HG02973 (cell line): ENCODE measurements around the gene PPP1R12B.
"Not testable (repeated sequence)": the region's sequence is repeated elsewhere in the genome, so short reads cannot be mapped to it uniquely, and the experiment has no call there.

Experiments used
- ATAC-seq: cut with Tn5 transposase; IDR thresholded peaks from one replicate; pipeline ENCODE4 v1.9.1; 2021; ENCODE audit warnings: moderate library complexity; ENCODE audit not compliant: unreplicated experiment

Gene PPP1R12B

GRCh38 chr1:202473266-202474045 is 125.0 kb downstream of the PPP1R12B start:
- ATAC-seq = not testable (repeated sequence)

- ATAC-seq = not testable (repeated sequence)
These were observed 131.2 kb downstream of the PPP1R12B start for GRCh38 chr1:202479661-202480060.

GRCh38 chr1:202480640-202481039 is 132.1 kb downstream of the PPP1R12B start:
- ATAC-seq = not testable (repeated sequence)

- ATAC-seq = not testable (repeated sequence)
These were observed 134.9 kb downstream of the PPP1R12B start for GRCh38 chr1:202483362-202483761.

- not testable (repeated sequence) for ATAC-seq
These were observed 135.5 kb downstream of the PPP1R12B start for GRCh38 chr1:202484032-202484431.

- not testable (repeated sequence) for ATAC-seq
These were observed 136.3 kb downstream of the PPP1R12B start for GRCh38 chr1:202484820-202485219.

GRCh38 chr1:202488178-202488649 is 139.7 kb downstream of the PPP1R12B start:
- ATAC-seq = peak; percentile 53

GRCh38 chr1:202489101-202489500 is 140.6 kb downstream of the PPP1R12B start:
- not testable (repeated sequence) for ATAC-seq

- not testable (repeated sequence) for ATAC-seq
These were observed 144.6 kb downstream of the PPP1R12B start for GRCh38 chr1:202493112-202493511.

GRCh38 chr1:202498542-202498941 is 150.0 kb downstream of the PPP1R12B start:
- no peak for ATAC-seq

- ATAC-seq = not testable (repeated sequence)
These were observed 151.5 kb downstream of the PPP1R12B start for GRCh38 chr1:202499997-202500396.

- ATAC-seq = no peak
These were observed 152.8 kb downstream of the PPP1R12B start for GRCh38 chr1:202501281-202501680.

- ATAC-seq = no peak
These were observed 156.9 kb downstream of the PPP1R12B start for GRCh38 chr1:202505356-202505755.

GRCh38 chr1:202505880-202506575 is 157.5 kb downstream of the PPP1R12B start:
- not testable (repeated sequence) for ATAC-seq

GRCh38 chr1:202508863-202509262 is 160.4 kb downstream of the PPP1R12B start:
- ATAC-seq = not testable (repeated sequence)

- not testable (repeated sequence) for ATAC-seq
These were observed 165.4 kb downstream of the PPP1R12B start for GRCh38 chr1:202513875-202514274.

GRCh38 chr1:202516434-202516877 is 168.0 kb downstream of the PPP1R12B start:
- no peak for ATAC-seq

- ATAC-seq = not testable (repeated sequence)
These were observed 168.6 kb downstream of the PPP1R12B start for GRCh38 chr1:202517146-202517545.

GRCh38 chr1:202518180-202518579 is 169.7 kb downstream of the PPP1R12B start:
- not testable (repeated sequence) for ATAC-seq

- ATAC-seq = not testable (repeated sequence)
These were observed 170.4 kb downstream of the PPP1R12B start for GRCh38 chr1:202518905-202519304.

- ATAC-seq = not testable (repeated sequence)
These were observed 171.8 kb downstream of the PPP1R12B start for GRCh38 chr1:202520129-202520856.
